Stimulated activated CD8-positive, alpha-beta memory T cell treated with anti-CD3 and anti-CD28 coated beads, Interleukin-12 subunit alpha, Interleukin-12 subunit beta, amount 100 ng/mL, for 1 hour (primary cell): ENCODE results near the gene LINC00632.

Experiments
- DNase-seq: peaks from one replicate; pipeline ENCODE4 v3.0.0-alpha.2; 2020; ENCODE audit warnings: low read depth

Gene LINC00632

DNA sequence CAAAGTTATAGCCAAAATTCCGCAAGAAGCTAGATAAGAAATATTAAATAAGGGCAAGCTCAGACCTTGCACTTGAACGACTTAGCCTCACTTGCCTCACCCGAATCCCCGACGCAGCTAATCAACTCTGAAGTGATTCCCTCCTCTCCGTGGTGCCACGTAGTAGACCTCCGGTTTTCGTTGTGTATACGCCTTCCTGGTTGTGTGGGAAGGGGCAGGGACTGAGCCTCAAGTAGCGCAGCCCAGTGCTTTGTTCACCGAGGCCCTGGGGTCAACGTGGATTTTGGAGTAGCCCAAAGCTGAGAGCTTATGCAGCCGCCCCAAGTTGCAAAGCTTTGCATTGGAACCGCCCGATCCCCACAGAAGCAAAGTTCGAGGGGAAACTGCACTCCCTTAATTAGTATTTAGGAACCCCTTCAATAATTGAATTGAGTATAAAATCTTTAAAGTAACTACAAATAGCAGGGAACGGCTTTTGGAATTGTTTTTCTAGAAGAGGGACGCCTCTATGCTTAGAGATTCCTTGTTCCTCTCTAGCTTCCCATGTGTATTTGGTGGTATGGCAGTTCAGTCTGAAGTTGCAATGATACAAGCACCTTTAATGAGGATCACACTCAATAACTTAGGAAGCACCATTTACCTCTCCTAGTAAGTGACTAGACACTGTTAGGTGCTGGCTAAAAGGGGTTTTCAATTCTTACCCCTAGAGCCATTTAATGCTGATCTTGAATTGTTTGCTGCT, 55.7 kb downstream of the LINC00632 start:
- no peak for DNase-seq

DNA sequence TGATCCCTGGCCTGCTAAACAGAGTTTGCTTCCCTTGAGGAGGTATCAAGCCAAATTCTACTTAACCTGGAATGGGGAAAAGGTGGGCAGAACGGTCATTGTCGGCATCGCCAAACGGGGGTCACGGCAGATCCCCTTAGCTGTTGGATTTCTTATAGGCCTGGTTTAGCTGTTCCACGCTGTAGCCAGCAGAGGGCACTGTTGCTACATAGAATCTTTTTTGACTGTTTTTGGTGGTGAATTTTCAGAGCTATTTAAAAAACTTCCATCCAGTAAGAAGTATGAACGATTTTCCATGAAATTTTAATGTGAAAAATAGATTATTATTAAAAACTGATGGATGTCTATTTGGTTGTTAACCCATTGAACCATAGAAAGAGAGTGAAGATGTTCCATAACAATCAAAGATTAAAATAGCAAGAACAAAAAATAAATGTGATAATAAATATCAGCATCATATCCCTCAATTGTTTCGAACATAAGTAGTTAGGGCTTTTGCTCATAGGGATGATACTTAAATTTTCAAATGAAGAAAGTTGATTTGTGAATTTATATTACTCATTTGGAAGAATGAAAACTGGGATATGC, 56.6 kb downstream of the LINC00632 start:
- no peak for DNase-seq

DNA sequence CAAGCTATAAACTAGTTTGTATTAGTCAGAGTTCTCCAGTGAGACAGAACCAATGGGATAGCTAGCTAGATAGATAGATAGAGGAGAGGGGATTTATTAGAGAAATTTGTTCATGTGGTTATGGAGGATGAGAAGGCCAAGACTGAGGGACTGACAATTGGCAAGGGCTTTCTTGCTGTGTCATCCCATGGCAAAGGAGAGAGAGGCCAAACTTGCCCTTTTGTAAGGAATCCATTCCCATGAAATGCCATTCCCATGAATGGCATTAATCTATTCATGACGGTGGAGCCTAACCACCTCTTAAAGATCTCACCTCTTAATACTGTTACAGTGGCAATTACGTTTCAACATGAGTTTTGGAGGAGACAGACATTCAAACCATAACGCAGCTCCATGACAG, 58.1 kb downstream of the LINC00632 start:
- DNase-seq: no peak

DNA sequence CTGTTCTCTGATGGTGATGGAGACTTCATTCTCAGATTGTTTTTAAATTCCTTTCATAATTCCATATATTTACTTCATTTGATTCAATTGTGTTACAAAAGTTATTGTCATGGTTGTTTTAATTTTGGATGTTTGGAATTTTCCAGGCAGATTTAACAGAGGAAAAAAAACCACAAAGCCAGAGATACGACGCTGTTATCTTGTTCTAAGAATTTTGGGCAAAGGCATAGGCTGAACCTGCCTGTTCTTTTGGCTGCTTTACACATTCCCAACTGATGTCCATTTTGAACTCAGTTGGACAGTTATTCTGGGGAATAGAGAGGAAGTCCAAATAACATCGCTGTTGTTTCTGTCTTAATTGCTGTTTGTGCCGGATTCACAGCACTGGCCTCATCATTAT, 65.7 kb downstream of the LINC00632 start:
- DNase-seq: no peak

DNA sequence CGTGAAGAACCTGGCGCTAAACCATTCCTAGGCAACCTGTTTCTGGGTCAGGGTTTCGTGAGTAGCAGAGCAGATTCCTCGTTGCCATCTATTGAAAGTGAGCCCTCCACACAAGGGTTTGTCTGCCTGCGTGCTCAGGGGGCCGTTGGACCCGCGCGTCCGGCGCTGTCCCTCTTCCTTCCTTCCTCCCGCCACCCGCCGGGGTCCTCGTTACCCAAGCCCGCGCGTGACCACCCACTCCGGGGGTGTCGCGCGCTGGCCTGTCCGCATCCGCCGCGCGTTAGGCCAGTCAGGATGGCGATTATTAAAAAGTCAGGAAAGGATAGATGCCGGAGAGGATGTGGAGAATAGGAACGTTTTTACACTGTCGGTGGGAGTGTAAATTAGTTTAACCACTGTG, 66.8 kb downstream of the LINC00632 start:
- DNase-seq: no peak

DNA sequence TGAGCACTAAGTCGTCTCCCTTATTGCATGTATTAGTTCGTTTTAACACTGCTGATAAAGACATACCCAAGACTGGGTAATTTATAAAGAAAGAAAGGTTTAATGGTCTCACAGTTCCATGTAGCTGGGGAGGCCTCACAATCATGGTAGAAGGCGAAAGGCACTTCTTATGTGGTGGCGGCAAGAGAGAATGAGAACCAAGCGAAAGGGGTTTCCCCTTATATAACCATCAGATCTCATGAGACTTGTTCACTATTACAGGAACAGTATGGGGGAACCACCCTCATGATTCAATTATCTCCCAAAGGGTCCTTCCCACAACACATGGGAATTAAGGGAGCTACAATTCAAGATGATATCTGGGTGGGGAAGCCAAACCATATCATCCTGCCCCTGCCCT, 85.1 kb downstream of the LINC00632 start:
- no peak for DNase-seq

DNA sequence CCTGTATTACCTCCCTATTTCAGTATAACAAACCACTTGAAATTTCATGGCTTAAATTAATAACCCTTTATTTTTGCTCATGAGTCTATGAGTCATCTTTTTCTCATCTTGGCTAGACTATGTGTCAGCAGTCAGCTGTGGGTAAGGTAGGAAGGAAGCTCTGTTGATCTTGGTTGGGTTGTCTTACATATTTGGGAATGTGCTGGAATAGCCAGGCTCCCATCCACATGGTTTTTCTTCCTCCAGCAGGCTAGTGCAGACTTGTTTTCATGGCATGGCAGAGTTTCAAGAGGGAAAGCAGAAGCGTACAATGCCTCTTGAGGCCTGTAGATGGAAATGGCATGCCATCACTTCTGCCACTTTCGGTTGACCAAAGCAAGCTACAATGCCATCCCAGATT, 89.7 kb downstream of the LINC00632 start:
- DNase-seq: no peak

DNA sequence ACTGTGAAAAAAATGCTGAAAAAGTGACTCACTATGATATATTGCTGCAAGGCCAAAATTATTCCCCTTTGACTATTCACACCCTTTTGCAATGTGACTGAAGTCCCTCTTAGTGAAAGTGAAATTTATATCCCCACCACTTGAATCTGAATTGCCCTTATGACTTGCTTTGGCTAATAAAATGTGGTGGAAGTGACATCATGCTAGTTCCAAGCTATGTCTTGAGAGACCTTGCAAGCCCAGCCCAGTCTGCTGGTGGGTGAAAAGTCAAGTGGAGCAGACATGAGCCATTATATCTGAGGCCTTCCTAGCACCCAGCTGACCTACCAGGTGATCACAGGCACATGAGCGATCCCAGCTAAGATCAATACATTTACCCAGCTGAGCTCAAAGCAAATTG, 94.7 kb downstream of the LINC00632 start:
- no peak for DNase-seq

DNA sequence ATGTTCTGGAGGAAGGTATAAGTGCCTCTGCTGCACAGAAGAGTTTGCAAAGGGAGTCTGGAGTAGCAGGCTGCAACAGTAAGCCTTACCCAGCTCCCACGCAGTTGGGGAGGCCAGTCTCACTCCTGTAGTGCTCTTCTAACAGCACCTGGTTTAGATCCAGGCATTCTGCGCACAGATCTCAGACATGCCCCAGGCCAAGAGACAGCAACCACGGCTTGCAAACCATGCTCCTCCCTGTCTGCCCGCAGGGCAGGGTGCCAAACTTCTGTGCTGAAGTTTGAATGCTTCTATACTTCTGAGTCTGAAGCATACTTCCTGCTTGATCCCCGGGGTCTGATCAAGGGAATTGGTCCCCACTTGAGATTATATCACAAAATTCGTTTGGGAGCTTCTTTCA, 106.3 kb downstream of the LINC00632 start:
- DNase-seq: no peak

DNA sequence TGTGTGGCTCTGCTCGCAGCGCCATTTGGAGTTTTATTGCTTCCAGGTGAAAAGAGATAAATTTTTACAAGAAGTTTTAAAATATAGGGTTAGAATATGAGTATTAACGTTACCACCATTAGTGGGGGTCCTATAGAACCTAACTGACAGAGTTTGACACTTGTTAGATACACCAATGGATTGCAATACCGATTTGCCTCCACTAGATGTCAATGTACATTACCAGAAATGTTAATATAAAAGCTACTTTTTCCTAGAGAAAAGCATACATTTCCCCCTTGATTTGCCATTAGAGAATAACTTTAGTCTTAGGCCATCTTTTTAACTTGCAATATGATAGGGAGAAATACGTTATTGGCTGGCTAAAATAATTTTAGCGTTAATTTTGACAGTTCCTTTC, 108.4 kb downstream of the LINC00632 start:
- DNase-seq: no peak

DNA sequence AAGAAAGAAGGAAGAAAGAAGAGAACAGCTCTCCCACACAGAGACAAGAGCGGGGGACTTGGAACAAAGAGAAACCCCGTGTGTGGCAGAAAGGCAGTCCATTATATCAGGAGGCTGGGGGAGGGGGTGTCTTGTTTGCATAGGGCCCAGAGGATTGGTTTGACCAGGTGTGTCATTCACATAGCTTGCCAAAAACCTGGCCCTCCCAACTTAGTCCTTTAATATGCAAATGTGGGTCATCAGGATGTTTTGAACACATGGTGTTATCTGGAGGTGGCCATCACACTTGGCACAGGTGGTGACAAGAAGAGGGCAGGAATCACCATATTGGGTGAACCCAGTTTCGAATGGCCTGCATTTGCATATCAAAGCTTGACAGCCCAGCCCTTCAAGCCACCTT, 111.7 kb downstream of the LINC00632 start:
- no peak for DNase-seq

DNA sequence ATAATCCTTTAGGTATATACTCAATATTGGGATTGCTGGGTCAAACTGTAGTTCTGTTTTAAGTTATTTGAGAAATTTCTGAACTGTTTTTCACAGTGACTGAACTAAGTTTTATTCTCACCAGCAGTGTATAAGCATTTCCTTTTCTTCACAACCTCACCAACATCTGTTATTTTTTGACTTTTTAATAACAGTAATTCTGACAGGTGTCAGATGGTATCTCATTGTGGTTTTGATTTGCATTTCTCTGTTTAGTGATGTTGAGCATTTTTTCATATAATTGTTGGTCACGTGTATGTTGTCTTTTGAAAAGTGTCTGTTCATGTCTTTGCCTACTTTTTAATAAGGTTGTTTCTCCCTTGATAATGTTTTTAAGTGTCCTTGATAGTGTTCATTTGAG, 112.6 kb downstream of the LINC00632 start:
- no peak for DNase-seq

DNA sequence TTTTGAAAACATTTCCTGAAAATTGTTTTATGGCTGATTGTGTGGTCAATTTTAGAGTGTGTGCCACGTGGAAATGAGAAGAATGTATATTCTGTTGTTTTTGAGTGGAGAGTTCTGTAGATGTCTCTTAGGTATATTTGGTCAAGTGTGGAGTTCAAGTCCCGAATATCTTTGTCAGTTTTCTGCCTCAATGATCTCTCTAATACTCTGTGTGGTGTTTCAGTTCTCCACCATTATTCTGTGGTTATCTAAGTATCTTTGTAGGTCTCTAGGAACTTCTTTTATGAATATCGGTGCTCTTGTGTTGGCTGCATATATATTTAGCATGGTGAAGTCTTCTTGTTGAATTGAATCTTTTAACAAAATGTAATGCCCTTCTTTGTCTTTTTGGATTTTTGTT, 113.3 kb downstream of the LINC00632 start:
- DNase-seq: no peak

DNA sequence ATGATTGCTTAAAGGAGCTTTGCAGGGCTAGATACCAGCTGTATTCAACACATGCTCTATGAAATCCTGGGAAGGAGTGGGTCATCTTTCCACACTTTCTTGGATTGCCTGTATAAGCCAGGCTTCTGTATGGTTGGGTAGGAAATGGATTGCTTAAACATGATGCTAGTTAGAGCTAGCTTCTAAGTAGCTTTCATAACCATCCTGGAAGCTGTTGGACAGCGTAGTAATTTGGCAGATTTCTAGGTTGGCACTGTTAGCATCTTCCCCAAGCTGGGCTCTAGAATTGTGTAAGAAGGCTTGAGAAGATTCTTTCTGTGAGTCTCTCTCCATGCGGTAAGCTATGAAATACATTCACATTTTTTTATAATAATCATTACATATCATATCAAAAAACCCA, 127.3 kb downstream of the LINC00632 start:
- no peak for DNase-seq
